Thyroid gland (tissue), 4 donors: Measurements from ENCODE around the gene DNPH1.

ENCODE experiments used
- POLR2A ChIP-seq, 2 donors: fragments of 450-650 bp; IDR thresholded peaks; one replicate each; pipeline ENCODE4 v1.6.1; 2017; ENCODE audit warnings: antibody characterized with exemption in 2 of 2, mild to moderate bottlenecking in 2 of 2, moderate library complexity in 1 of 2
- TF ChIP-seq, protein P1 (sequence below), 6 experiments: fragments of 200-600 bp in 3 of 6; fragments of 450-650 bp in 3 of 6; sonication (generic) in 3 of 6; IDR thresholded peaks; one replicate each; pipeline ENCODE4 v1.5.1; 2016 to 2019; ENCODE audit warnings: antibody characterized with exemption in 6 of 6, mild to moderate bottlenecking in 2 of 6, inconsistent platforms in 1 of 6, moderate library complexity in 1 of 6

DNA sequence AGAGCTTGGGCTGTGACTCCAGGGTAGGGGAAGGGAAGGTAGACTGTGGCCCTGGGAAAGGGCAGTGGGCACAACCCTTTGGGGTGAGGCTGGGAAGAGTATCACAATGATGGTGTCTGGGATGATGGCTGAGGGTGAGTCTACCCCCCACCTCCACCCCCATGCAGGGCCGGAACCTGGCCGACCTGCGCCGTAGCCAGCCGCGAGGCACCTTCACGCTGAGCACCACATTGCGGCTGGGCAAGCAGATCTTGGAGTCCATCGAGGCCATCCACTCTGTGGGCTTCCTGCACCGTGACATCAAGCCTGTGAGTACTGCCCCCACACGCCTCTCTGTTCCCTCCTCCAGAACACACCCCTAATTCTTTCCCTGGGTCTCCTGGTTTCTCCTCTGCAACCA lies 24.1 kb upstream of the DNPH1 start:
- TF ChIP-seq, protein P1, sequence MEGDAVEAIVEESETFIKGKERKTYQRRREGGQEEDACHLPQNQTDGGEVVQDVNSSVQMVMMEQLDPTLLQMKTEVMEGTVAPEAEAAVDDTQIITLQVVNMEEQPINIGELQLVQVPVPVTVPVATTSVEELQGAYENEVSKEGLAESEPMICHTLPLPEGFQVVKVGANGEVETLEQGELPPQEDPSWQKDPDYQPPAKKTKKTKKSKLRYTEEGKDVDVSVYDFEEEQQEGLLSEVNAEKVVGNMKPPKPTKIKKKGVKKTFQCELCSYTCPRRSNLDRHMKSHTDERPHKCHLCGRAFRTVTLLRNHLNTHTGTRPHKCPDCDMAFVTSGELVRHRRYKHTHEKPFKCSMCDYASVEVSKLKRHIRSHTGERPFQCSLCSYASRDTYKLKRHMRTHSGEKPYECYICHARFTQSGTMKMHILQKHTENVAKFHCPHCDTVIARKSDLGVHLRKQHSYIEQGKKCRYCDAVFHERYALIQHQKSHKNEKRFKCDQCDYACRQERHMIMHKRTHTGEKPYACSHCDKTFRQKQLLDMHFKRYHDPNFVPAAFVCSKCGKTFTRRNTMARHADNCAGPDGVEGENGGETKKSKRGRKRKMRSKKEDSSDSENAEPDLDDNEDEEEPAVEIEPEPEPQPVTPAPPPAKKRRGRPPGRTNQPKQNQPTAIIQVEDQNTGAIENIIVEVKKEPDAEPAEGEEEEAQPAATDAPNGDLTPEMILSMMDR (IDR thresholded peaks at IDR 0.05) = no peak
- no peak for TF ChIP-seq POLR2A (IDR thresholded peaks at IDR 0.05)
